GM12878 (cell line): ENCODE results near the gene ME1. TPM values are rescaled to one million over a fixed set of nuclear protein-coding genes. Genes with fewer than 3 reads are reported as not detected.

Experiments
- ATAC-seq: fragments of 200-7000 bp; cut with Tn5 transposase; 3 replicates; pipeline ENCODE4 v1.9.1; 2020; ENCODE audit warnings: mild to moderate bottlenecking, moderate library complexity
- BruUV-seq: library from RNA; stranded (reverse); fragments of 400-500 nt; replicated peaks from 2 replicates; lab custom pipeline; 2021; lab: Mats Ljungman, UMichigan
- CTCF ChIA-PET: fragments of 300-600 bp; sonication (Branson Sonifier 250); formaldehyde crosslinking; extraction: SDS; loops from one replicate; lab custom pipeline; 2021; ENCODE audit warnings: inconsistent platforms; lab: Yijun Ruan, JAX
- POLR2A ChIA-PET: fragments of 350-600 bp; formaldehyde crosslinking; extraction: SDS; loops from one replicate; lab custom pipeline; 2021; ENCODE audit warnings: inconsistent platforms; lab: Charles Lee
- RAD21 ChIA-PET: fragments of 300-600 bp; sonication (Branson Sonifier 250); formaldehyde crosslinking; loops from one replicate; lab custom pipeline; 2023; ENCODE audit warnings: antibody characterized with exemption; ENCODE audit not compliant: unreplicated experiment; lab: Charles Lee
- SMC1A ChIA-PET: fragments of 300-600 bp; sonication (Branson Sonifier 250); formaldehyde crosslinking; loops from one replicate; lab custom pipeline; 2023; ENCODE audit not compliant: unreplicated experiment, uncharacterized antibody; lab: Charles Lee
- DNase-seq: peaks from one replicate; pipeline ENCODE4 v3.0.0-alpha.2; 2011; ENCODE audit warnings: low read depth, low spot score
- FAIRE-seq: peaks from 3 replicates; lab custom pipeline; 2011; peaks lifted over from hg19 to GRCh38; lab: Jason Lieb, UNC
- H2AFZ ChIP-seq: 2 replicates; pipeline ENCODE4 v1.6.0; 2011; ENCODE audit warnings: low read depth, low read length, control low read depth; ENCODE audit not compliant: control insufficient read depth
- H3K27ac ChIP-seq: 2 replicates; pipeline ENCODE4 v1.5.1; 2011; ENCODE audit warnings: control low read depth; ENCODE audit not compliant: control insufficient read depth, insufficient read depth
- H3K27me3 ChIP-seq, 2 experiments: replicated peaks in 1 of 2; 2 replicates each; pipeline versions ENCODE4 v1.6.0 to v1.6.1; 2011; ENCODE audit warnings: low read length in 1 of 2; ENCODE audit not compliant: control insufficient read depth in 2 of 2, insufficient read depth in 2 of 2
- H3K36me3 ChIP-seq, 2 experiments: 2 replicates each; pipeline ENCODE4 v1.5.1; 2011; ENCODE audit warnings: low read length in 1 of 2; ENCODE audit not compliant: control insufficient read depth in 2 of 2, insufficient read depth in 2 of 2
- H3K4me1 ChIP-seq: 2 replicates; pipeline ENCODE4 v1.6.1; 2011; ENCODE audit warnings: mild to moderate bottlenecking, low read length, moderate library complexity, mixed read lengths; ENCODE audit not compliant: control insufficient read depth, insufficient read depth
- H3K4me2 ChIP-seq: 2 replicates; pipeline ENCODE4 v1.6.0; 2011; ENCODE audit warnings: control low read depth; ENCODE audit not compliant: control insufficient read depth, insufficient read depth
- H3K4me3 ChIP-seq: fragments of 200-600 bp; sonication (generic); 2 replicates; pipeline ENCODE4 v1.5.1; 2016
- H3K79me2 ChIP-seq: 2 replicates; pipeline ENCODE4 v1.6.0; 2011; ENCODE audit warnings: low read length; ENCODE audit not compliant: control insufficient read depth, insufficient read depth
- H3K9ac ChIP-seq: 2 replicates; pipeline ENCODE4 v1.8.0; 2011; ENCODE audit warnings: low read length, control low read depth, mixed read lengths; ENCODE audit not compliant: control insufficient read depth, insufficient read depth
- H3K9me3 ChIP-seq: replicated peaks from 3 replicates; pipeline ENCODE4 v1.5.1; 2011; ENCODE audit warnings: mild to moderate bottlenecking, low read length; ENCODE audit not compliant: control insufficient read depth, insufficient read depth
- H4K20me1 ChIP-seq: 2 replicates; pipeline ENCODE4 v1.6.0; 2011; ENCODE audit not compliant: control insufficient read depth, insufficient read depth
- BCL11A ChIP-seq: IDR thresholded peaks from 2 replicates; pipeline ENCODE4 v1.6.1; 2011; ENCODE audit warnings: low read depth, low read length
- CHD2 ChIP-seq: IDR thresholded peaks from 2 replicates; pipeline ENCODE4 v1.6.1; 2011; ENCODE audit warnings: low read depth, low read length, improper control_type of control experiment, borderline replicate concordance
- GABPA ChIP-seq: IDR thresholded peaks from 2 replicates; pipeline ENCODE4 v1.6.1; 2014; ENCODE audit warnings: antibody characterized with exemption, low read depth, mild to moderate bottlenecking, inconsistent platforms
- JUNB ChIP-seq: IDR thresholded peaks from 2 replicates; pipeline ENCODE4 v1.6.1; 2016; ENCODE audit warnings: antibody characterized with exemption, mild to moderate bottlenecking
- POLR2AphosphoS2 ChIP-seq: IDR thresholded peaks from 2 replicates; pipeline ENCODE4 v1.6.1; 2011; ENCODE audit warnings: low read depth, mild to moderate bottlenecking, low read length, improper control_type of control experiment, moderate library complexity
- SIN3A ChIP-seq: IDR thresholded peaks from 2 replicates; pipeline ENCODE4 v1.6.1; 2012; ENCODE audit warnings: low read depth, low read length, improper control_type of control experiment
- SREBF1 ChIP-seq: IDR thresholded peaks from 2 replicates; pipeline ENCODE4 v1.6.1; 2012; ENCODE audit warnings: mild to moderate bottlenecking, low read length
- STAT3 ChIP-seq: IDR thresholded peaks from 2 replicates; pipeline ENCODE4 v1.6.1; 2011; ENCODE audit warnings: low read depth, low read length, improper control_type of control experiment
- TARDBP ChIP-seq: IDR thresholded peaks from 2 replicates; pipeline ENCODE4 v1.6.1; 2016; ENCODE audit warnings: borderline replicate concordance
- YY1 ChIP-seq: IDR thresholded peaks from 2 replicates; pipeline ENCODE4 v1.6.1; 2011; ENCODE audit warnings: low read depth, mild to moderate bottlenecking, low read length
- WGBS: methylation state at CpG from one replicate; pipeline ENCODE4 v1.1.6; 2016; ENCODE audit warnings: low lambda C conversion rate; ENCODE audit not compliant: insufficient replicate concordance, insufficient coverage; ENCODE audit errors: missing lambda C conversion rate; 5-methylcytosine and 5-hydroxymethylcytosine counted together
- in situ Hi-C: fragments of 300-500 bp; cut with MboI; formaldehyde crosslinking; loops from 9 replicates; pipeline ENCODE4 v1.14.3; 2018; ENCODE audit warnings: mixed read lengths
- intact Hi-C: fragments of 100-400 bp; cut with micrococcal nuclease; formaldehyde crosslinking; loops from one replicate; pipeline ENCODE4 v1.14.2; 2022; ENCODE audit not compliant: unreplicated experiment
- polyA plus RNA-seq, 11 experiments: library from polyadenylated mRNA; depleted of rRNA in 4 of 11; unstranded in 6 of 11; stranded (reverse) in 5 of 11; fragments of >200 nt; fragmentation: Nextera tagmentation in 4 of 11; fragmentation: Illumina TruSeq in 1 of 11; extraction: Ambion mirVana in 4 of 11; extraction: Trizol in 1 of 11; gene quantifications; 1 replicate in 1 of 11; 2 replicates in 10 of 11; pipeline versions ENCODE4 v1.2.1 to v1.2.3, GENCODE V29; 2011 to 2016; ENCODE audit warnings: inconsistent platforms in 2 of 11, missing spikeins in 2 of 11, low read depth in 1 of 11
- total RNA-seq, 4 experiments: library from RNA; depleted of rRNA in 3 of 4; stranded (reverse); fragments of >200 nt in 3 of 4; fragmentation: Illumina TruSeq in 1 of 4; extraction: Trizol in 1 of 4; gene quantifications; 2 replicates each; pipeline versions ENCODE4 v1.2.1 to v1.2.3, GENCODE V29; 2013 to 2021
- TF ChIP-seq, protein P1 (sequence below): IDR thresholded peaks from 2 replicates; pipeline ENCODE4 v1.6.1; 2012; ENCODE audit warnings: improper control_type of control experiment, low read depth, low read length; ENCODE audit not compliant: insufficient replicate concordance

The ME1 gene
- total and polyA plus RNA-seq, 10 of the 15 experiments (the other 5 are each of a cell fraction or from before 2014, with no cell fraction given), result 3.6 to 11.8 (median 8.4) TPM

GRCh38 chr6:83461438-83461837 is 30.6 kb upstream of the ME1 start:
- no peaks in the 10 kb centered on the region for H3K79me2 ChIP-seq
- FAIRE-seq (no peak), DNase-seq (no peak), ATAC-seq (no peak)
- H3K36me3 ChIP-seq, result no peaks in the 10 kb centered on the region
- H3K4me3 ChIP-seq, result no peak overlapping the region
- H3K4me2 ChIP-seq, result no peak overlapping the region
- intact Hi-C loops (no loop called here), in situ Hi-C loops (no loop called here)
- whole genome bisulfite sequencing, result 0% methylated on average over 1 of the region's 1 CpG
- no peak overlapping the region for H3K27ac ChIP-seq
- TF ChIP-seq YY1, result no peak
- TF ChIP-seq GABPA, result no peak
- TF ChIP-seq CHD2, result no peak
- TF ChIP-seq JUNB, result no peak
- no peak for TF ChIP-seq TARDBP
- TF ChIP-seq, protein P1, sequence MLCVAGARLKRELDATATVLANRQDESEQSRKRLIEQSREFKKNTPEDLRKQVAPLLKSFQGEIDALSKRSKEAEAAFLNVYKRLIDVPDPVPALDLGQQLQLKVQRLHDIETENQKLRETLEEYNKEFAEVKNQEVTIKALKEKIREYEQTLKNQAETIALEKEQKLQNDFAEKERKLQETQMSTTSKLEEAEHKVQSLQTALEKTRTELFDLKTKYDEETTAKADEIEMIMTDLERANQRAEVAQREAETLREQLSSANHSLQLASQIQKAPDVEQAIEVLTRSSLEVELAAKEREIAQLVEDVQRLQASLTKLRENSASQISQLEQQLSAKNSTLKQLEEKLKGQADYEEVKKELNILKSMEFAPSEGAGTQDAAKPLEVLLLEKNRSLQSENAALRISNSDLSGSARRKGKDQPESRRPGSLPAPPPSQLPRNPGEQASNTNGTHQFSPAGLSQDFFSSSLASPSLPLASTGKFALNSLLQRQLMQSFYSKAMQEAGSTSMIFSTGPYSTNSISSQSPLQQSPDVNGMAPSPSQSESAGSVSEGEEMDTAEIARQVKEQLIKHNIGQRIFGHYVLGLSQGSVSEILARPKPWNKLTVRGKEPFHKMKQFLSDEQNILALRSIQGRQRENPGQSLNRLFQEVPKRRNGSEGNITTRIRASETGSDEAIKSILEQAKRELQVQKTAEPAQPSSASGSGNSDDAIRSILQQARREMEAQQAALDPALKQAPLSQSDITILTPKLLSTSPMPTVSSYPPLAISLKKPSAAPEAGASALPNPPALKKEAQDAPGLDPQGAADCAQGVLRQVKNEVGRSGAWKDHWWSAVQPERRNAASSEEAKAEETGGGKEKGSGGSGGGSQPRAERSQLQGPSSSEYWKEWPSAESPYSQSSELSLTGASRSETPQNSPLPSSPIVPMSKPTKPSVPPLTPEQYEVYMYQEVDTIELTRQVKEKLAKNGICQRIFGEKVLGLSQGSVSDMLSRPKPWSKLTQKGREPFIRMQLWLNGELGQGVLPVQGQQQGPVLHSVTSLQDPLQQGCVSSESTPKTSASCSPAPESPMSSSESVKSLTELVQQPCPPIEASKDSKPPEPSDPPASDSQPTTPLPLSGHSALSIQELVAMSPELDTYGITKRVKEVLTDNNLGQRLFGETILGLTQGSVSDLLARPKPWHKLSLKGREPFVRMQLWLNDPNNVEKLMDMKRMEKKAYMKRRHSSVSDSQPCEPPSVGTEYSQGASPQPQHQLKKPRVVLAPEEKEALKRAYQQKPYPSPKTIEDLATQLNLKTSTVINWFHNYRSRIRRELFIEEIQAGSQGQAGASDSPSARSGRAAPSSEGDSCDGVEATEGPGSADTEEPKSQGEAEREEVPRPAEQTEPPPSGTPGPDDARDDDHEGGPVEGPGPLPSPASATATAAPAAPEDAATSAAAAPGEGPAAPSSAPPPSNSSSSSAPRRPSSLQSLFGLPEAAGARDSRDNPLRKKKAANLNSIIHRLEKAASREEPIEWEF, result no peak
- no peak for TF ChIP-seq POLR2AphosphoS2
- TF ChIP-seq STAT3, result no peak
- TF ChIP-seq SIN3A, result no peak
- TF ChIP-seq SREBF1, result no peak
- no peak for TF ChIP-seq BCL11A
- H2AFZ ChIP-seq, result no peak overlapping the region
- no TSS peak for BruUV-seq
- CTCF ChIA-PET, result no interaction called here
- H4K20me1 ChIP-seq, result no peaks in the 10 kb centered on the region
- no peak overlapping the region for H3K9ac ChIP-seq
- POLR2A ChIA-PET, result no interaction called here
- RAD21 ChIA-PET, result no interaction called here
- H3K4me1 ChIP-seq, result no peaks in the 10 kb centered on the region
- no peaks in the 10 kb centered on the region for H3K27me3 ChIP-seq
- no peaks in the 10 kb centered on the region for H3K9me3 ChIP-seq
- SMC1A ChIA-PET, result interaction anchor here (0.7 to 1.4 kb wide), 3 partner anchors 20 to 1812 kb away, joined by 3 read pairs; no protein-coding TSS in a partner anchor
